IMR-90 (cell line): Measurements from ENCODE around the gene PTPRN2. TPM values are rescaled to one million over a fixed set of nuclear protein-coding genes. Genes with fewer than 3 reads are reported as not detected.

Source experiments
- ATAC-seq: fragments of 200-7000 bp; cut with Tn5 transposase; 2 replicates; pipeline ENCODE4 v1.9.1; 2020; ENCODE audit warnings: low read depth, mild to moderate bottlenecking, moderate library complexity
- BruUV-seq: library from RNA; stranded (reverse); fragments of 400-500 nt; replicated peaks from 2 replicates; lab custom pipeline; 2021; lab: Mats Ljungman, UMichigan
- CTCF ChIA-PET: fragments of 300-600 bp; formaldehyde crosslinking; extraction: SDS; loops from one replicate; lab custom pipeline; 2021; ENCODE audit warnings: antibody characterized with exemption; lab: Yijun Ruan, JAX
- POLR2A ChIA-PET: fragments of 300-600 bp; sonication (Branson Sonifier 250); formaldehyde crosslinking; loops from one replicate; lab custom pipeline; 2022; ENCODE audit warnings: antibody characterized with exemption; ENCODE audit not compliant: unreplicated experiment; lab: Charles Lee
- DNase-seq: peaks from one replicate; pipeline ENCODE4 v3.0.0; 2013
- H2AFZ ChIP-seq: replicated peaks from 2 replicates; pipeline ENCODE3; 2013; ENCODE audit warnings: low read length, mild to moderate bottlenecking; ENCODE audit not compliant: poor library complexity
- H2AK5ac ChIP-seq: 2 replicates; pipeline ENCODE4 v1.6.1; 2013; ENCODE audit warnings: low read depth, low read length, inconsistent platforms
- H2AK9ac ChIP-seq: replicated peaks from 2 replicates; pipeline ENCODE3; 2013; ENCODE audit warnings: mild to moderate bottlenecking, low read depth, low read length, moderate library complexity; ENCODE audit not compliant: poor library complexity
- H2BK120ac ChIP-seq: 2 replicates; pipeline ENCODE4 v1.6.1; 2013; ENCODE audit warnings: low read depth, low read length, inconsistent platforms
- H2BK15ac ChIP-seq: 3 replicates; pipeline ENCODE4 v1.6.1; 2013; ENCODE audit warnings: low read depth, low read length, inconsistent platforms
- H2BK20ac ChIP-seq: 2 replicates; pipeline ENCODE4 v1.6.1; 2013; ENCODE audit warnings: low read depth, mild to moderate bottlenecking, inconsistent platforms, low read length, moderate library complexity
- H2BK5ac ChIP-seq: 2 replicates; pipeline ENCODE4 v1.6.1; 2013; ENCODE audit warnings: mild to moderate bottlenecking, low read depth, low read length, inconsistent platforms; ENCODE audit not compliant: poor library complexity, severe bottlenecking
- H3K14ac ChIP-seq: replicated peaks from 2 replicates; pipeline ENCODE4 v1.6.1; 2013; ENCODE audit warnings: low read depth, low read length, inconsistent platforms
- H3K18ac ChIP-seq: 2 replicates; pipeline ENCODE4 v1.6.1; 2013; ENCODE audit warnings: low read depth, low read length, control low read depth
- H3K23ac ChIP-seq: 2 replicates; pipeline ENCODE4 v1.6.1; 2013; ENCODE audit warnings: low read depth, low read length, inconsistent platforms
- H3K27ac ChIP-seq: 2 replicates; pipeline ENCODE4 v1.5.1; 2013; ENCODE audit warnings: mild to moderate bottlenecking, control low read depth, low read length; ENCODE audit not compliant: insufficient read depth
- H3K27me3 ChIP-seq: 2 replicates; pipeline ENCODE4 v1.6.1; 2013; ENCODE audit warnings: low read length; ENCODE audit not compliant: control insufficient read depth, insufficient read depth
- H3K36me3 ChIP-seq: 2 replicates; pipeline ENCODE4 v1.6.1; 2013; ENCODE audit warnings: low read length, mixed read lengths; ENCODE audit not compliant: control insufficient read depth, insufficient read depth
- H3K4ac ChIP-seq: 2 replicates; pipeline ENCODE4 v1.6.1; 2013; ENCODE audit warnings: low read depth, low read length, inconsistent platforms
- H3K4me1 ChIP-seq: 2 replicates; pipeline ENCODE4 v1.6.1; 2013; ENCODE audit warnings: low read length, mixed read lengths; ENCODE audit not compliant: control insufficient read depth, insufficient read depth
- H3K4me2 ChIP-seq: 2 replicates; pipeline ENCODE4 v1.6.1; 2013; ENCODE audit warnings: low read depth, mild to moderate bottlenecking, control low read depth, low read length, moderate library complexity
- H3K4me3 ChIP-seq: 2 replicates; pipeline ENCODE4 v1.5.1; 2013; ENCODE audit warnings: low read depth, mild to moderate bottlenecking, control low read depth, low read length, moderate library complexity; ENCODE audit not compliant: insufficient read depth
- H3K56ac ChIP-seq: 2 replicates; pipeline ENCODE4 v1.6.1; 2013; ENCODE audit warnings: low read length, inconsistent platforms; ENCODE audit not compliant: insufficient read depth; ENCODE audit errors: extremely low read depth
- H3K79me1 ChIP-seq, 2 experiments: 2 replicates each; pipeline ENCODE4 v1.6.1; 2013; ENCODE audit warnings: low read length in 2 of 2, inconsistent platforms in 1 of 2, low read depth in 1 of 2
- H3K9ac ChIP-seq: 2 replicates; pipeline ENCODE4 v1.6.1; 2013; ENCODE audit warnings: low read depth, low read length, control low read depth
- H3K9me1 ChIP-seq: 2 replicates; pipeline ENCODE4 v1.6.1; 2013; ENCODE audit warnings: low read length, inconsistent platforms; ENCODE audit not compliant: insufficient read depth
- H3K9me3 ChIP-seq: 2 replicates; pipeline ENCODE4 v1.6.1; 2013; ENCODE audit warnings: low read length; ENCODE audit not compliant: control insufficient read depth, insufficient read depth
- H4K20me1 ChIP-seq: 2 replicates; pipeline ENCODE4 v1.6.1; 2013; ENCODE audit warnings: low read length, inconsistent platforms; ENCODE audit not compliant: insufficient read depth
- H4K5ac ChIP-seq: 2 replicates; pipeline ENCODE4 v1.6.1; 2013; ENCODE audit warnings: mild to moderate bottlenecking, low read depth, low read length, control low read depth
- H4K8ac ChIP-seq, 2 experiments: 2 replicates each; pipeline ENCODE4 v1.6.1; 2013; ENCODE audit warnings: low read depth in 2 of 2, low read length in 2 of 2, control low read depth in 1 of 2, inconsistent platforms in 1 of 2
- H4K91ac ChIP-seq: 2 replicates; pipeline ENCODE4 v1.6.1; 2013; ENCODE audit warnings: low read depth, low read length, inconsistent platforms; ENCODE audit not compliant: insufficient read depth
- BHLHE40 ChIP-seq: fragments of 150-350 bp; IDR thresholded peaks from 2 replicates; pipeline ENCODE4 v1.6.1; 2016; ENCODE audit warnings: mild to moderate bottlenecking, low read depth, low read length
- CEBPB ChIP-seq: IDR thresholded peaks from 2 replicates; pipeline ENCODE4 v1.6.1; 2012; ENCODE audit warnings: low read depth, low read length, improper control_type of control experiment
- CHD1 ChIP-seq: IDR thresholded peaks from 2 replicates; pipeline ENCODE4 v1.6.1; 2012; ENCODE audit warnings: low read depth, low read length, improper control_type of control experiment
- CTCF ChIP-seq: conservative IDR thresholded peaks from 2 replicates; pipeline ENCODE4 v1.5.1; 2012; ENCODE audit warnings: mild to moderate bottlenecking, low read depth, low read length, improper control_type of control experiment
- ELK1 ChIP-seq: fragments of 150-350 bp; IDR thresholded peaks from 2 replicates; pipeline ENCODE4 v1.6.1; 2016; ENCODE audit warnings: low read depth, mild to moderate bottlenecking, low read length, moderate library complexity, borderline replicate concordance
- FOS ChIP-seq: fragments of 150-350 bp; IDR thresholded peaks from 2 replicates; pipeline ENCODE4 v1.6.1; 2016; ENCODE audit warnings: low read depth, low read length
- MAFK ChIP-seq: IDR thresholded peaks from 2 replicates; pipeline ENCODE4 v1.6.1; 2012; ENCODE audit warnings: low read depth, low read length, improper control_type of control experiment
- MAZ ChIP-seq: IDR thresholded peaks from 2 replicates; pipeline ENCODE4 v1.6.1; 2012; ENCODE audit warnings: low read depth, mild to moderate bottlenecking, low read length, improper control_type of control experiment, moderate library complexity, borderline replicate concordance
- MXI1 ChIP-seq: IDR thresholded peaks from 2 replicates; pipeline ENCODE4 v1.6.1; 2012; ENCODE audit warnings: low read depth, mild to moderate bottlenecking, low read length, moderate library complexity, borderline replicate concordance
- NFE2L2 ChIP-seq: fragments of 150-350 bp; IDR thresholded peaks from 2 replicates; pipeline ENCODE4 v1.6.1; 2016; ENCODE audit warnings: low read depth, mild to moderate bottlenecking, low read length
- POLR2A ChIP-seq: IDR thresholded peaks from 2 replicates; pipeline ENCODE4 v1.6.1; 2012; ENCODE audit warnings: mild to moderate bottlenecking, low read depth, low read length
- RAD21 ChIP-seq: IDR thresholded peaks from 2 replicates; pipeline ENCODE4 v1.6.1; 2012; ENCODE audit warnings: low read length, improper control_type of control experiment
- RCOR1 ChIP-seq: IDR thresholded peaks from 2 replicates; pipeline ENCODE4 v1.6.1; 2012; ENCODE audit warnings: mild to moderate bottlenecking, low read length, improper control_type of control experiment; ENCODE audit not compliant: insufficient replicate concordance
- RFX5 ChIP-seq: IDR thresholded peaks from 2 replicates; pipeline ENCODE4 v1.8.0; 2012; ENCODE audit warnings: low read depth, mild to moderate bottlenecking, low read length, moderate library complexity
- SMC3 ChIP-seq: fragments of 150-350 bp; IDR thresholded peaks from 2 replicates; pipeline ENCODE4 v1.6.1; 2016; ENCODE audit warnings: low read depth, mild to moderate bottlenecking, antibody characterized with exemption, low read length, moderate library complexity
- USF2 ChIP-seq: fragments of 150-350 bp; IDR thresholded peaks from 2 replicates; pipeline ENCODE4 v1.6.1; 2017; ENCODE audit warnings: mild to moderate bottlenecking, antibody characterized with exemption, low read length, low read depth
- WGBS, 2 experiments: methylation state at CpG; one replicate each; pipeline versions ENCODE4 v1.1.5 to v1.1.7; 2013; ENCODE audit warnings: missing lambda C conversion rate in 2 of 2; ENCODE audit not compliant: insufficient read length in 1 of 2; ENCODE audit errors: extremely low coverage in 2 of 2; 5-methylcytosine and 5-hydroxymethylcytosine counted together
- dilution Hi-C: fragments of 300-500 bp; cut with HindIII; formaldehyde crosslinking; loops from one replicate; pipeline ENCODE4 v1.14.3; 2018; ENCODE audit warnings: low sequenced_read_pairs; ENCODE audit not compliant: unreplicated experiment
- in situ Hi-C: fragments of 300-500 bp; cut with MboI; formaldehyde crosslinking; loops from 3 replicates; pipeline ENCODE4 v1.14.3; 2019; ENCODE audit warnings: low sequenced_read_pairs, inconsistent platforms, mixed read lengths
- intact Hi-C: fragments of 100-400 bp; cut with micrococcal nuclease; formaldehyde crosslinking; loops from 2 replicates; pipeline ENCODE4 v1.10.0; 2022
- polyA plus RNA-seq, 3 experiments: library from polyadenylated mRNA; depleted of rRNA; stranded (reverse); fragments of >200 nt; gene quantifications; 2 replicates each; pipeline ENCODE4 v1.2.3, GENCODE V29; 2012; ENCODE audit warnings: low replicate concordance in 1 of 3
- total RNA-seq: library from RNA; depleted of rRNA; stranded (reverse); fragments of >200 nt; gene quantifications from 2 replicates; pipeline ENCODE4 v1.2.3, GENCODE V29; 2012

PTPRN2 gene
- total and polyA plus RNA-seq, 2 of the 4 experiments (the other 2 are of a cell fraction), result 0.03 TPM; not detected in 1

- in situ Hi-C loops (no loop called here), dilution Hi-C loops (no loop called here), intact Hi-C loops (no loop called here)
- Histone ChIP-seq H3K23ac (no peak overlapping the region), H4K8ac (no peak overlapping the region), H2AK9ac (no peak overlapping the region), H3K14ac (no peak overlapping the region), H3K27ac (no peak overlapping the region), H3K36me3 (no peaks in the 10 kb centered on the region), H4K20me1 (no peaks in the 10 kb centered on the region), H3K18ac (no peak overlapping the region), H3K9me1 (no peaks in the 10 kb centered on the region), H3K4me2 (no peak overlapping the region), H4K91ac (no peak overlapping the region), H3K56ac (no peak overlapping the region), H2AK5ac (no peak overlapping the region), H3K4me1 (no peaks in the 10 kb centered on the region), H3K4ac (no peak overlapping the region), H4K5ac (no peak overlapping the region), H3K9ac (no peak overlapping the region), H2BK15ac (no peak overlapping the region), H3K27me3 (no peaks in the 10 kb centered on the region), H2AFZ (no peak overlapping the region), H2BK5ac (no peak overlapping the region), H2BK120ac (no peak overlapping the region), H2BK20ac (no peak overlapping the region), H3K79me1 (no peaks in the 10 kb centered on the region), H3K9me3 (peaks cover 42% of the 10 kb centered on the region), H3K4me3 (no peak overlapping the region)
- WGBS, 2 experiments, result no CpG with 5 or more reads among the region's 8 CpGs
- ChIA-PET CTCF (no interaction called here), POLR2A (no interaction called here)
- DNase-seq (no peak), ATAC-seq (no peak)
- BruUV-seq, result no TSS peak
- TF ChIP-seq RCOR1, result no peak
- no peak for TF ChIP-seq FOS
- TF ChIP-seq RAD21, result no peak
- no peak for TF ChIP-seq CHD1
- no peak for TF ChIP-seq POLR2A
- no peak for TF ChIP-seq CTCF
- TF ChIP-seq MXI1, result no peak
- no peak for TF ChIP-seq USF2
- TF ChIP-seq SMC3, result no peak
- no peak for TF ChIP-seq MAFK
- no peak for TF ChIP-seq BHLHE40
- TF ChIP-seq MAZ, result no peak
- no peak for TF ChIP-seq CEBPB
- no peak for TF ChIP-seq NFE2L2
- TF ChIP-seq RFX5, result no peak
- no peak for TF ChIP-seq ELK1
These were observed 554.4 kb downstream of the PTPRN2 start for GRCh38 chr7:158033196-158033595.
